Measurements from ENCODE around the gene CPT1B. TPM values are rescaled to one million over a fixed set of nuclear protein-coding genes. Genes with fewer than 3 reads are reported as not detected.

The CPT1B gene
- total and polyA plus RNA-seq, 2 experiments from 2014 or later = 5.6 to 14.4 TPM

DNA sequence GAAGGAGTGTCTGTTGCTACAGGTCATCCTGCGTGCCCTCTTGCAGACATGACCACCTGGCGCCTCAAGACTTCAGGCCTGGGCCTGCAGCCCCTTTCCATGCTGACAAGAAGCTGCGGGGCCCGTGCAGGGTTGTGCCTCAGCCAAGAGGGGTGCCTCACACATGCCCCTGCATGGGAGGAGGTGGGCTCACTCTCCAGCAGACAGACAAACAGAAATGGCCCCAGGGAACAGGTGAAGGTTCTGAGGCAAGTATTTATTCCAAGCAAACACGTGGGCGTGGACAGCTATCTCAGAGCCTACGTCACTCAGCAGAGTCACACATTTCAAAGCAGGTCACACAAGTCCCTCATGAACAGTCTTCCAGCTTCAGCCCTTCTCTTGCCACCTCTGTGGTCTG is 9.6 kb downstream of the CPT1B start:
- TF ChIP-seq, protein P1, sequence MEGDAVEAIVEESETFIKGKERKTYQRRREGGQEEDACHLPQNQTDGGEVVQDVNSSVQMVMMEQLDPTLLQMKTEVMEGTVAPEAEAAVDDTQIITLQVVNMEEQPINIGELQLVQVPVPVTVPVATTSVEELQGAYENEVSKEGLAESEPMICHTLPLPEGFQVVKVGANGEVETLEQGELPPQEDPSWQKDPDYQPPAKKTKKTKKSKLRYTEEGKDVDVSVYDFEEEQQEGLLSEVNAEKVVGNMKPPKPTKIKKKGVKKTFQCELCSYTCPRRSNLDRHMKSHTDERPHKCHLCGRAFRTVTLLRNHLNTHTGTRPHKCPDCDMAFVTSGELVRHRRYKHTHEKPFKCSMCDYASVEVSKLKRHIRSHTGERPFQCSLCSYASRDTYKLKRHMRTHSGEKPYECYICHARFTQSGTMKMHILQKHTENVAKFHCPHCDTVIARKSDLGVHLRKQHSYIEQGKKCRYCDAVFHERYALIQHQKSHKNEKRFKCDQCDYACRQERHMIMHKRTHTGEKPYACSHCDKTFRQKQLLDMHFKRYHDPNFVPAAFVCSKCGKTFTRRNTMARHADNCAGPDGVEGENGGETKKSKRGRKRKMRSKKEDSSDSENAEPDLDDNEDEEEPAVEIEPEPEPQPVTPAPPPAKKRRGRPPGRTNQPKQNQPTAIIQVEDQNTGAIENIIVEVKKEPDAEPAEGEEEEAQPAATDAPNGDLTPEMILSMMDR (conservative IDR thresholded peaks at IDR 0.05; ENCODE audit: low read depth in 2 of 2) = no peak
- no peak for TF ChIP-seq ZNF114 (CRISPR knock-in tag; IDR thresholded peaks at IDR 0.05)
- TF ChIP-seq CREB1 (CRISPR knock-in tag; IDR thresholded peaks at IDR 0.05; ENCODE audit: low read depth) = no peak
- no peak for TF ChIP-seq JUNB (IDR thresholded peaks at IDR 0.05; ENCODE audit: unreplicated experiment)
- no peak for TF ChIP-seq STAT1 (IDR thresholded peaks at IDR 0.05; ENCODE audit: unreplicated experiment)
- TF ChIP-seq, protein P2, sequence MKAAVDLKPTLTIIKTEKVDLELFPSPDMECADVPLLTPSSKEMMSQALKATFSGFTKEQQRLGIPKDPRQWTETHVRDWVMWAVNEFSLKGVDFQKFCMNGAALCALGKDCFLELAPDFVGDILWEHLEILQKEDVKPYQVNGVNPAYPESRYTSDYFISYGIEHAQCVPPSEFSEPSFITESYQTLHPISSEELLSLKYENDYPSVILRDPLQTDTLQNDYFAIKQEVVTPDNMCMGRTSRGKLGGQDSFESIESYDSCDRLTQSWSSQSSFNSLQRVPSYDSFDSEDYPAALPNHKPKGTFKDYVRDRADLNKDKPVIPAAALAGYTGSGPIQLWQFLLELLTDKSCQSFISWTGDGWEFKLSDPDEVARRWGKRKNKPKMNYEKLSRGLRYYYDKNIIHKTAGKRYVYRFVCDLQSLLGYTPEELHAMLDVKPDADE (IDR thresholded peaks at IDR 0.05) = no peak
- TF ChIP-seq EZH2phosphoT487 (IDR thresholded peaks at IDR 0.05; ENCODE audit: unreplicated experiment) = no peak
- Histone ChIP-seq H3K27me3 (ENCODE audit: insufficient read depth) (peaks cover 11% of the 10 kb centered on the region; the same call in 1 of the 2 replicates), H2AFZ (no peak overlapping the region), H3K4me3 (no peak overlapping the region), H3K9me2 (ENCODE audit: insufficient read depth) (no peaks in the 10 kb centered on the region), H3K4me1 (ENCODE audit: insufficient read depth) (no peaks in the 10 kb centered on the region), H3K4me2 (no peak overlapping the region), H3K27ac (ENCODE audit: low read depth) (no peak overlapping the region), H3K36me3 (ENCODE audit: insufficient read depth) (no peaks in the 10 kb centered on the region), H3F3A (replicated peaks; ENCODE audit: low read depth) (no peaks in the 10 kb centered on the region), H4K20me1 (replicated peaks; ENCODE audit: insufficient read depth) (no peaks in the 10 kb centered on the region), H3K79me2 (replicated peaks; ENCODE audit: insufficient read depth) (no peaks in the 10 kb centered on the region)
- no peaks in the 10 kb centered on the region for H3K9me3 Mint-ChIP-seq
- no peak overlapping the region for H3K27ac Mint-ChIP-seq
- ATAC-seq = no peak
- peaks cover 38% of the 10 kb centered on the region for H3K36me3 Mint-ChIP-seq (ENCODE audit: low read depth)
- no peak overlapping the region for H3K4me3 Mint-ChIP-seq
- H3K27me3 Mint-ChIP-seq (ENCODE audit: insufficient read depth, low read depth, poor library complexity) = peaks cover 10% of the 10 kb centered on the region
- DNase-seq (ENCODE audit: low spot score) = no peak
- H3K4me1 Mint-ChIP-seq = no peaks in the 10 kb centered on the region

DNA sequence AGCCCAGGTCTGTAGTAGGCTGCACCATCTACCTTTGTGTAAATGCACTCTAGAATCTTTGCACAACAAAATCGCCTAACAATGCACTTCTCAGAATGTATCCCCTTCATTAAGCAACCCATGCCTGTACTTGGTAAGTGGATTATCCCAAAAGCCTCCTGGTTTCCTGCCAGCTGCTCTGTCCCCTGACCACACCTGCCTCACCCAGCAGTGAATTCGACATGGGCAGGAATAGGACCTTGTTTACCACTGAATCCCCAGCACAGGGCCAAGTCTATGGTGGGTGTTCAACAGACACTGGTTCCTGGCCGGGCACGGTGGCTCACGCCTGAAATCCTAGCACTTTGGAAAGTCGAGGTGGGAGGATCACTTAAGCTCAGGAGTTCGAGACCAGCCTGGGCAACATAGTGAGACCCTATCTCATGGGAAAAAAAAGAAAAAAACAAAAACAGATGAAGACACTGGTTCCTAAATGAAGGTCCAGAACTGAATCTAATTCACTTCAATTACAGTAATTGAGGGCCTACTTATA is 10.4 kb downstream of the CPT1B start:
- ATAC-seq (no peak), DNase-seq (ENCODE audit: low spot score) (no peak)
- H3K27ac Mint-ChIP-seq = no peak overlapping the region

More for the DNA sequence above, 10.4 kb downstream of the CPT1B start:
- no peak for TF ChIP-seq STAT1 (IDR thresholded peaks at IDR 0.05; ENCODE audit: unreplicated experiment)
- no peak for TF ChIP-seq ZNF114 (CRISPR knock-in tag; IDR thresholded peaks at IDR 0.05)
- TF ChIP-seq, protein P2 (IDR thresholded peaks at IDR 0.05) = no peak
- TF ChIP-seq, protein P1 (conservative IDR thresholded peaks at IDR 0.05; ENCODE audit: low read depth in 2 of 2) = no peak
- no peak for TF ChIP-seq CREB1 (CRISPR knock-in tag; IDR thresholded peaks at IDR 0.05; ENCODE audit: low read depth)
- TF ChIP-seq, protein P3, sequence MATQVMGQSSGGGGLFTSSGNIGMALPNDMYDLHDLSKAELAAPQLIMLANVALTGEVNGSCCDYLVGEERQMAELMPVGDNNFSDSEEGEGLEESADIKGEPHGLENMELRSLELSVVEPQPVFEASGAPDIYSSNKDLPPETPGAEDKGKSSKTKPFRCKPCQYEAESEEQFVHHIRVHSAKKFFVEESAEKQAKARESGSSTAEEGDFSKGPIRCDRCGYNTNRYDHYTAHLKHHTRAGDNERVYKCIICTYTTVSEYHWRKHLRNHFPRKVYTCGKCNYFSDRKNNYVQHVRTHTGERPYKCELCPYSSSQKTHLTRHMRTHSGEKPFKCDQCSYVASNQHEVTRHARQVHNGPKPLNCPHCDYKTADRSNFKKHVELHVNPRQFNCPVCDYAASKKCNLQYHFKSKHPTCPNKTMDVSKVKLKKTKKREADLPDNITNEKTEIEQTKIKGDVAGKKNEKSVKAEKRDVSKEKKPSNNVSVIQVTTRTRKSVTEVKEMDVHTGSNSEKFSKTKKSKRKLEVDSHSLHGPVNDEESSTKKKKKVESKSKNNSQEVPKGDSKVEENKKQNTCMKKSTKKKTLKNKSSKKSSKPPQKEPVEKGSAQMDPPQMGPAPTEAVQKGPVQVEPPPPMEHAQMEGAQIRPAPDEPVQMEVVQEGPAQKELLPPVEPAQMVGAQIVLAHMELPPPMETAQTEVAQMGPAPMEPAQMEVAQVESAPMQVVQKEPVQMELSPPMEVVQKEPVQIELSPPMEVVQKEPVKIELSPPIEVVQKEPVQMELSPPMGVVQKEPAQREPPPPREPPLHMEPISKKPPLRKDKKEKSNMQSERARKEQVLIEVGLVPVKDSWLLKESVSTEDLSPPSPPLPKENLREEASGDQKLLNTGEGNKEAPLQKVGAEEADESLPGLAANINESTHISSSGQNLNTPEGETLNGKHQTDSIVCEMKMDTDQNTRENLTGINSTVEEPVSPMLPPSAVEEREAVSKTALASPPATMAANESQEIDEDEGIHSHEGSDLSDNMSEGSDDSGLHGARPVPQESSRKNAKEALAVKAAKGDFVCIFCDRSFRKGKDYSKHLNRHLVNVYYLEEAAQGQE (IDR thresholded peaks at IDR 0.05; ENCODE audit: unreplicated experiment) = no peak
- Mint-ChIP-seq H3K9me3 (no peaks in the 10 kb centered on the region), H3K36me3 (ENCODE audit: low read depth) (peaks cover 37% of the 10 kb centered on the region), H3K4me1 (no peaks in the 10 kb centered on the region; the same call in 2 of the 3 replicates), H3K27me3 (ENCODE audit: insufficient read depth, low read depth, poor library complexity) (peaks cover 18% of the 10 kb centered on the region), H3K4me3 (no peak overlapping the region)
- H3F3A ChIP-seq (replicated peaks; ENCODE audit: low read depth) = no peaks in the 10 kb centered on the region
- H3K27me3 ChIP-seq (ENCODE audit: insufficient read depth) = peaks cover 13% of the 10 kb centered on the region
- H3K9me2 ChIP-seq (ENCODE audit: insufficient read depth) = no peaks in the 10 kb centered on the region
- H3K36me3 ChIP-seq (ENCODE audit: insufficient read depth) = no peaks in the 10 kb centered on the region
- no peak overlapping the region for H3K4me2 ChIP-seq
- no peak overlapping the region for H2AFZ ChIP-seq
- no peaks in the 10 kb centered on the region for H3K79me2 ChIP-seq (replicated peaks; ENCODE audit: insufficient read depth)
- H3K4me3 ChIP-seq = no peak overlapping the region
- H3K27ac ChIP-seq (ENCODE audit: low read depth) = no peak overlapping the region
- no peaks in the 10 kb centered on the region for H3K4me1 ChIP-seq (ENCODE audit: insufficient read depth)
- no peaks in the 10 kb centered on the region for H4K20me1 ChIP-seq (replicated peaks; ENCODE audit: insufficient read depth)

Measured in GM23338 (cell line).